Measurements from ENCODE around the gene EVI5. TPM values are rescaled to one million over a fixed set of nuclear protein-coding genes. Genes with fewer than 3 reads are reported as not detected.

EVI5 gene
- total RNA-seq, 1 experiment from 2014 or later = 31.6 TPM

- ChIA-PET POLR2A (ENCODE audit: low non-redundant PET) (no interaction called here), CTCF (no interaction called here)
- no peak for DNase-seq (ENCODE audit: low spot score)
- BruUV-seq (replicated peaks) = no TSS peak
- Histone ChIP-seq H3K4me1 (ENCODE audit: insufficient read depth, low read length, poor library complexity, severe bottlenecking) (no peaks in the 10 kb centered on the region), H3K36me3 (ENCODE audit: insufficient read depth, low read length, poor library complexity, severe bottlenecking) (no peaks in the 10 kb centered on the region), H3K27me3 (replicated peaks; ENCODE audit: insufficient read depth, low read depth, low read length, poor library complexity) (no peaks in the 10 kb centered on the region), H3K4me3 (ENCODE audit: low read depth, low read length, poor library complexity, severe bottlenecking) (no peak overlapping the region), H3K27ac (ENCODE audit: low read depth, low read length, poor library complexity, severe bottlenecking) (no peak overlapping the region), H3K9me3 (ENCODE audit: low read depth, low read length, poor library complexity, severe bottlenecking) (no peaks in the 10 kb centered on the region)
- TF ChIP-seq EZH2 (IDR thresholded peaks at IDR 0.05; ENCODE audit: borderline replicate concordance, low read depth, low read length, poor library complexity, severe bottlenecking) (no peak), CTCF (conservative IDR thresholded peaks at IDR 0.05; ENCODE audit: low read depth, low read length) (no peak)
- intact Hi-C loops (cut with micrococcal nuclease; ENCODE audit: unreplicated experiment) = no loop called here
These were observed 16.6 kb downstream of the EVI5 start for GRCh38 chr1:92768296-92768695.

- BruUV-seq (replicated peaks) = no TSS peak
- no peaks in the 10 kb centered on the region for H3K27me3 ChIP-seq (replicated peaks; ENCODE audit: insufficient read depth, low read depth, low read length, poor library complexity)
- peaks cover 2% of the 10 kb centered on the region for H3K4me1 ChIP-seq (ENCODE audit: insufficient read depth, low read length, poor library complexity, severe bottlenecking)
- no peaks in the 10 kb centered on the region for H3K9me3 ChIP-seq (ENCODE audit: low read depth, low read length, poor library complexity, severe bottlenecking)
- TF ChIP-seq CTCF (conservative IDR thresholded peaks at IDR 0.05; ENCODE audit: low read depth, low read length) = no peak
- no peak for TF ChIP-seq EZH2 (IDR thresholded peaks at IDR 0.05; ENCODE audit: borderline replicate concordance, low read depth, low read length, poor library complexity, severe bottlenecking)
- ChIA-PET POLR2A (ENCODE audit: low non-redundant PET) (no interaction called here), CTCF (interaction anchor here (0.6 kb wide), 1 partner anchor 15 kb away, joined by 3 read pairs; no protein-coding TSS in a partner anchor)
- H3K4me3 ChIP-seq (ENCODE audit: low read depth, low read length, poor library complexity, severe bottlenecking) = no peak overlapping the region
- H3K27ac ChIP-seq (ENCODE audit: low read depth, low read length, poor library complexity, severe bottlenecking) = no peak overlapping the region
- DNase-seq (ENCODE audit: low spot score) = no peak
- intact Hi-C loops (cut with micrococcal nuclease; ENCODE audit: unreplicated experiment) = no loop called here
- H3K36me3 ChIP-seq (ENCODE audit: insufficient read depth, low read length, poor library complexity, severe bottlenecking) = no peaks in the 10 kb centered on the region
These were observed 20.8 kb downstream of the EVI5 start for GRCh38 chr1:92764116-92764515.

- DNase-seq (ENCODE audit: low spot score) = no peak
- POLR2A ChIA-PET (ENCODE audit: low non-redundant PET) = interaction anchor here (0.6 kb wide), 1 partner anchor 30 kb away, joined by 8 read pairs; no protein-coding TSS in a partner anchor
These were observed 22.6 kb downstream of the EVI5 start for GRCh38 chr1:92762355-92762754.

More at GRCh38 chr1:92762355-92762754, 22.6 kb downstream of the EVI5 start:
- Histone ChIP-seq H3K4me3 (ENCODE audit: low read depth, low read length, poor library complexity, severe bottlenecking) (no peak overlapping the region), H3K9me3 (ENCODE audit: low read depth, low read length, poor library complexity, severe bottlenecking) (no peaks in the 10 kb centered on the region), H3K4me1 (ENCODE audit: insufficient read depth, low read length, poor library complexity, severe bottlenecking) (peaks cover 2% of the 10 kb centered on the region), H3K27me3 (replicated peaks; ENCODE audit: insufficient read depth, low read depth, low read length, poor library complexity) (no peaks in the 10 kb centered on the region), H3K27ac (ENCODE audit: low read depth, low read length, poor library complexity, severe bottlenecking) (no peak overlapping the region), H3K36me3 (ENCODE audit: insufficient read depth, low read length, poor library complexity, severe bottlenecking) (no peaks in the 10 kb centered on the region)
- intact Hi-C loops (cut with micrococcal nuclease; ENCODE audit: unreplicated experiment) = no loop called here
- no TSS peak for BruUV-seq (replicated peaks)
- CTCF ChIA-PET = no interaction called here
- TF ChIP-seq EZH2 (IDR thresholded peaks at IDR 0.05; ENCODE audit: borderline replicate concordance, low read depth, low read length, poor library complexity, severe bottlenecking) (no peak), CTCF (conservative IDR thresholded peaks at IDR 0.05; ENCODE audit: low read depth, low read length) (no peak)
